ENCODE results near the gene RAB11FIP4. TPM values are rescaled to one million over a fixed set of nuclear protein-coding genes. Genes with fewer than 3 reads are reported as not detected.
"Not testable (repeated sequence)": the region's sequence is repeated elsewhere in the genome, so short reads cannot be mapped to it uniquely, and the experiment has no call there.

Gene RAB11FIP4
- total RNA-seq, 1 experiment from 2014 or later: 2.5 TPM

DNA sequence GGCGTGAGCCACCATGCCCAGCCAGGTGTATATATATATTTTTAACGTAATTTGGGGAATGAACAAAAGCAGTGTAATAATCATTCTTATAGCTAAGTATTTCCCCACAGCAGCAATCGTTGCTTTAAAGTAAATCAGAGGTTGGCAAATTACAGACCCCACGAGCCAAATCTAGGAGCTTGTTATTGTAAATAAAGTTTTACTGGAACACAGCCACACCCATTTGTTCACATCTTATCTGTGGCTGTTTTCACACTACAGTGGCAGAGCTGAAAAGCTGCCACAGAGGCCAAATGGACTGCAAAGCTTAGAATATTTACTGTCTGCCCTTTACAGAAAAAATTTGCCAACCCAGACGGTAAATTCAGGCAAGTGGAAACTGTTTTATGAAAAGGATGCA is 50.8 kb downstream of the RAB11FIP4 start:
- no peaks in the 10 kb centered on the region for H3K4me1 ChIP-seq (replicated peaks)
- no peak for DNase-seq (ENCODE audit: low read depth in 1 of 2, low spot score in 2 of 2)
- no peak overlapping the region for H3K27ac ChIP-seq
- no peak overlapping the region for H3K4me3 ChIP-seq
- no peaks in the 10 kb centered on the region for H3K27me3 ChIP-seq (replicated peaks)
- no peaks in the 10 kb centered on the region for H3K9me3 ChIP-seq (replicated peaks)
- no peaks in the 10 kb centered on the region for H3K36me3 ChIP-seq

DNA sequence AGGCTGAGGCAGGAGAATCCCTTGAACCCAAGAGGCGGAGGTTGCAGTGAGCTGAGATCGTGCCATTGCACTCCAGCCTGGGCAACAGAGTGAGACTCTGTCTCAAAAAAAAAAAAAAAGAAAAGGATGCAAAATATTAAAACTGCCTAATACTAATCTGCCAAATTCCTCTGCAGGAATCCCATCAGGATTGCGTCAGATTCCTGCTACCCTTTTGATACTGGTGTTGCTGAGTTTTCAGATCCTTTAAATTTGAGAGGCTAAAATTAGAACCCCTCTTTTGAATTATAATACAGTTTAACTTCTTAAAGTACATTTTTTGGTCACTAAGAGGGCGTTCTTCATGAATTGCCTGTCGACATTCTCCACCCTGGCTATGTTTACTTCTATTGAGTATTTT is 51.4 kb downstream of the RAB11FIP4 start:
- not testable (repeated sequence) for H3K36me3 ChIP-seq; H3K4me3 ChIP-seq; DNase-seq (ENCODE audit: low read depth in 1 of 2, low spot score in 2 of 2); H3K4me1 ChIP-seq (replicated peaks); H3K27ac ChIP-seq; H3K9me3 ChIP-seq (replicated peaks); H3K27me3 ChIP-seq (replicated peaks)

GRCh38 chr17:31443386-31443785 is 51.9 kb downstream of the RAB11FIP4 start:
- no peaks in the 10 kb centered on the region for H3K9me3 ChIP-seq (replicated peaks)
- no peak overlapping the region for H3K4me3 ChIP-seq
- no peaks in the 10 kb centered on the region for H3K36me3 ChIP-seq
- DNase-seq (ENCODE audit: low read depth in 1 of 2, low spot score in 2 of 2): no peak
- H3K27me3 ChIP-seq (replicated peaks): no peaks in the 10 kb centered on the region
- H3K4me1 ChIP-seq (replicated peaks): no peaks in the 10 kb centered on the region
- H3K27ac ChIP-seq: no peak overlapping the region

GRCh38 chr17:31444026-31444425 is 52.6 kb downstream of the RAB11FIP4 start:
- no peaks in the 10 kb centered on the region for H3K4me1 ChIP-seq (replicated peaks)
- no peaks in the 10 kb centered on the region for H3K9me3 ChIP-seq (replicated peaks)
- no peaks in the 10 kb centered on the region for H3K27me3 ChIP-seq (replicated peaks)
- H3K4me3 ChIP-seq: no peak overlapping the region
- H3K36me3 ChIP-seq: no peaks in the 10 kb centered on the region
- no peak for DNase-seq (ENCODE audit: low read depth in 1 of 2, low spot score in 2 of 2)
- H3K27ac ChIP-seq: no peak overlapping the region

DNA sequence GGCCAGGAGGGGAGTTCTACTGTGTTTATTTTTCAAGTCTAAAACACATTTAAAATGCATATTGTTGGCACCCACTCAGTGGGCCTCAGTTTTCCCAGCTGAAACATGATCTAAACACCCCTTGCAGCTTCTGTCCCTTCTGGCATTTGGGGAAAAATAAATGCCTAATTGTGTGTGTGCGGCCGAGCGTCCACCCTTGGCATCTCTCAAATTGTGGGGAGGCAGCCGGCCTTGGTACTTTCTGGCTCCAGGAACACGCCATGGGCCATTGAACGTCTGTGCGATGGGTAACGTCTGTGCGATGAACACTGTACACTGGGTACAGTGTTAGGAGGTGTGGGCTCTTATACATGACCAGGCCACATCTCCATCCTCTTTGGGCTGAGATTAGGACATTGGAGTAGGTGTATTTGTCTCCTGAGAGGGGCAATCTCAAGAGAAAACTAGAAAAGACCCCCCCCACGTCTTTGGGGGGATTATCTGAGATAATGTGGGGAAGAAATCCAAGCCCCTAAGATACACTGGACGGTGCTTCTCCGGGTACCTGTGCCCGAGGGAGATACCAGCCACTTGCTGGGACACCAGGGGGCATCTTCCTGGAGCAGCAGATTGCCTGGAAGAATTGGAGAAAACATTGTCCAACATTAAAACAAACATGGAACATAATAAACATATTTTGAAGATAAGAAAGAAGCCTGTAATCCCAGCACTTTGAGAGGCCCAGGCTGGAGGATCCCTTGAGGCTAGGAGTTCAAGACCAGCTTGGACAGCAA is 54.9 kb downstream of the RAB11FIP4 start:
- no peaks in the 10 kb centered on the region for H3K9me3 ChIP-seq (replicated peaks)
- no peak overlapping the region for H3K27ac ChIP-seq
- no peak for DNase-seq (ENCODE audit: low read depth in 1 of 2, low spot score in 2 of 2)
- H3K4me1 ChIP-seq (replicated peaks): no peaks in the 10 kb centered on the region
- no peaks in the 10 kb centered on the region for H3K27me3 ChIP-seq (replicated peaks)
- H3K4me3 ChIP-seq: no peak overlapping the region
- H3K36me3 ChIP-seq: no peaks in the 10 kb centered on the region

GRCh38 chr17:31448467-31449077 is 57.1 kb downstream of the RAB11FIP4 start:
- no peaks in the 10 kb centered on the region for H3K27me3 ChIP-seq (replicated peaks)
- no peaks in the 10 kb centered on the region for H3K4me1 ChIP-seq (replicated peaks)
- H3K36me3 ChIP-seq: no peaks in the 10 kb centered on the region
- no peak for DNase-seq (ENCODE audit: low read depth in 1 of 2, low spot score in 2 of 2)
- H3K4me3 ChIP-seq: no peak overlapping the region
- no peaks in the 10 kb centered on the region for H3K9me3 ChIP-seq (replicated peaks)
- no peak overlapping the region for H3K27ac ChIP-seq

GRCh38 chr17:31449111-31449510 is 57.6 kb downstream of the RAB11FIP4 start:
- Histone ChIP-seq H3K27ac (no peak overlapping the region), H3K27me3 (replicated peaks) (no peaks in the 10 kb centered on the region), H3K36me3 (no peaks in the 10 kb centered on the region), H3K4me3 (no peak overlapping the region), H3K4me1 (replicated peaks) (no peaks in the 10 kb centered on the region), H3K9me3 (replicated peaks) (no peaks in the 10 kb centered on the region)
- DNase-seq (ENCODE audit: low read depth in 1 of 2, low spot score in 2 of 2): no peak

GRCh38 chr17:31449746-31450145 is 58.3 kb downstream of the RAB11FIP4 start:
- no peak overlapping the region for H3K27ac ChIP-seq
- no peaks in the 10 kb centered on the region for H3K9me3 ChIP-seq (replicated peaks)
- no peaks in the 10 kb centered on the region for H3K27me3 ChIP-seq (replicated peaks)
- no peak overlapping the region for H3K4me3 ChIP-seq
- H3K36me3 ChIP-seq: no peaks in the 10 kb centered on the region
- no peaks in the 10 kb centered on the region for H3K4me1 ChIP-seq (replicated peaks)
- no peak for DNase-seq (ENCODE audit: low read depth in 1 of 2, low spot score in 2 of 2)

DNA sequence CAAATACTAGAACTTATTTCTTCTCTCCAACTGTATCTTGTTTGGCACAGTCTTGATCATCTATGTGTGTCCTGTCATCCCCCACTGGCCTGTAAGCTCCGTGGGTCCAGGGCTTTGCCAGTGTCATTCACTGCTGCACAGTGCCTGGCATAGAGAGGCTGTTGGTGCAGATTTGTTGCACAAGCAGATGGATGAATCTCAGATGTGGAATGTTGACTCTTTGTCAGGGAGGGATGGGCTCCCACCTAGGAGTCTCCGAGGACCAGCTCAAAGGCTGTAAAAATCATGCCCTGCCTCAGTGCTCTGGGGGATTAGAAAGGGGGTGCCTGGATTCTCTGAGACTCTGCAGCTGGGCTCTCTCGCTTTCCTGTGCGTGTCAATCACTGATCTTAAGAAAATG is 60.6 kb downstream of the RAB11FIP4 start:
- H3K36me3 ChIP-seq: no peaks in the 10 kb centered on the region
- H3K4me1 ChIP-seq (replicated peaks): no peaks in the 10 kb centered on the region
- H3K9me3 ChIP-seq (replicated peaks): no peaks in the 10 kb centered on the region
- H3K27me3 ChIP-seq (replicated peaks): no peaks in the 10 kb centered on the region
- no peak overlapping the region for H3K4me3 ChIP-seq
- DNase-seq (ENCODE audit: low read depth in 1 of 2, low spot score in 2 of 2): no peak
- no peak overlapping the region for H3K27ac ChIP-seq

DNA sequence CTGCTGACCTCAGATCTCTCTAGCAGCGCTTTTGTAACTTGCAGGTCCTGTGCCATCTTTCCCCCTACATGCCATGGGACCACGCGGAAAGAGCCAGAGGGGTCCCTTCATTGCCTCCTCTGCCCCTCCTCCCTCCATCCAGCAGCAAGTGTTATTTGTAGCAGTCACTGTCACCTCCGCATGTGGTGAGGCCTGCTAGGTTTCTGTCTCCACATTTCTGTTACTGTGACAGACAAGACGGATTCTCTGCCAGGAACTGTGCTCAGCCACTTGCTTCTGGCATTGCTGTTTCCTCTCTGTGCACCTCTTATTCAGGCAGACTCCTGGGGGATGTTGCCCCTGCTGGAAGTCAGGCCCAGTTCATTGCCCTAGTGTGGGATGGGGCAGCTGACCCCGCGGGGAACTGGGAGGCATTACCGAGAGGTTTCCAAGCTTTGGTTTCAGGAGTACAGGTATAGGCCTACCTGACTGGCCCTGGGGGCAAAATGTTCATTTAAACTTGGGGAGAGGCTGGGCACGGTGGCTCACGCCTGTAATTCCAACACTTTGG is 61.2 kb downstream of the RAB11FIP4 start:
- Histone ChIP-seq H3K4me3 (no peak overlapping the region), H3K27ac (no peak overlapping the region), H3K4me1 (replicated peaks) (no peaks in the 10 kb centered on the region), H3K9me3 (replicated peaks) (no peaks in the 10 kb centered on the region), H3K36me3 (no peaks in the 10 kb centered on the region), H3K27me3 (replicated peaks) (no peaks in the 10 kb centered on the region)
- DNase-seq (ENCODE audit: low read depth in 1 of 2, low spot score in 2 of 2): no peak

DNA sequence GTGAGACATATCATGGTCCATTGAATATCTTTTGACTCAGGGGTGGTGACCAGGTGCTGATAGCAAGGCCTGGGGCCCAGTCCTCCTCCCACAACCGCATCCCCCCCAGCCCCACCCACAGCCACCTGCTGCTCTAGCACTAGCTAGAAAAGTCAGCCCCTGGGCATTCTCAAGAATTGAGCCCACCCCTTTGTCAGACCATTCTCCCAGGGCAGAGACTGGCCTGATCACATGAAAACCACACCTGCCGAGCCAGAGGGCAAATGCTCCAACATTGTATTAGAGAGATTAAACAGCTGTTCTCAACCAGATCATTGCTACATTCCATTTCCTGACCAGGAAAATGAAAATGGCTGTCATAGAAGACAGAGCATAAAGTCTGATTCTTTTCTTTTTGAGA is 62.4 kb downstream of the RAB11FIP4 start:
- Histone ChIP-seq H3K9me3 (replicated peaks) (no peaks in the 10 kb centered on the region), H3K4me3 (no peak overlapping the region), H3K27ac (no peak overlapping the region), H3K36me3 (no peaks in the 10 kb centered on the region), H3K27me3 (replicated peaks) (no peaks in the 10 kb centered on the region), H3K4me1 (replicated peaks) (no peaks in the 10 kb centered on the region)
- DNase-seq (ENCODE audit: low read depth in 1 of 2, low spot score in 2 of 2): no peak

DNA sequence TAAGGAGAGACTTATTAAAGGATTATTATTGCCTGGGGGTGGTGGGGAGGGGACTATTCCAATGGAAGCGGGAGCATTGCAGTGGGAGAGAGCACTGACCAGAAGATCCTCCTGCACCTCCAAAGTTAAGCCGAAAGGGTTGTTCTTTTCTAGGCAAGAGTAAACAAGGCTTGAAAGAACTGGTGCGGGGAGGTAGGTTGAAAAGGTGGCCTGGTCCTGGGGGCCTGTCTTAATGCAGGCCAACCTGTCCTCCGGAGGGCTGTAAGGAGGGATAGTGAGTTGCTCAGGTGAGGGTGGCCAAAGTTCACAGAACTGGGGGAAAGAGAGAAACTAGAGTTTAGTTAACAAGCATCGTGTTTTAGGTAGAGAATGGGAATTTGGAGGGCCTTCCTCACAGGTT is 65.3 kb downstream of the RAB11FIP4 start:
- H3K9me3 ChIP-seq (replicated peaks): no peaks in the 10 kb centered on the region
- no peaks in the 10 kb centered on the region for H3K27me3 ChIP-seq (replicated peaks)
- no peaks in the 10 kb centered on the region for H3K36me3 ChIP-seq
- DNase-seq (ENCODE audit: low read depth in 1 of 2, low spot score in 2 of 2): no peak
- no peaks in the 10 kb centered on the region for H3K4me1 ChIP-seq (replicated peaks)
- H3K27ac ChIP-seq: no peak overlapping the region
- no peak overlapping the region for H3K4me3 ChIP-seq

DNA sequence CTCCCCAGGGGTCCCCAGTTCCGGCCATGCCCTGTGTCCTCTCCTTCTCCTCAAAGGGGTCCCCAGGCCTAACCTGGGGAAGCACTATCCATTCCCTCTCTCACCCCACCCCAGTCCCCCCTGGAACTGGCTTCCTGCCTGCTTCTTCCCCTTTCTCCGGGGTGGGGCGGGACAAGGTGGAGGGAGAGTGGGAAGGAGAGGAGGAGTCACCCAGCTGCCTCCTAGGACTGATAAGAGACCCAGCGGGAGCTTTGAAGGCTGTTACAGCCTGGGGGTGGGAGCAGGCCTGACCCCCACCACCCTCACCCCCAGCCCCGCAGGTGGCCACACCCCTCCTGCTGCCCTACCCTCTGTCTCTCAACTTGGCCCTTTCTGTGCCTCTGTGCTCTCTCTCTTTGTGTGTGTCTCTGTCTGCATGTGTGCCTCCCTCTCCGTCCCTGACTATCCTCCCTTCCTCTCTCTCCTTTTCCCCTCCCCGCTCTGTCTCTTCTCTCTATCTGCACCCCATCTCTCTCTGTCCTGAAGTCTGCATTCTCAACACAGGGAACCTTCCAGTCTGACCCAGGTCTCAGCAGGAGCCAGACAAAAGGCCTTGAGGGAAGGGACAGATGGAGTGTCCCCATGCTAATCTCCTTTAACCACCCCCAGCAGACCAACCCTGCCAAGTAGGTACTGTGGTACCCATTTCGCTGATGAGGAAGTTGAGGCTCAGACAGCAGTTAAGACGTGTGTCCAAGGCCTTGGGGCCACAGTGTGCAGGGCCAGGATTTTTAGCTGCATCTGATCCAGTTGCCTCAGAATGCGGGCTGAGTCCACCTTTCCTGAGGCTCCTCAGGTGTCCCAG is 66.1 kb downstream of the RAB11FIP4 start:
- H3K36me3 ChIP-seq: no peaks in the 10 kb centered on the region
- H3K4me1 ChIP-seq (replicated peaks): no peaks in the 10 kb centered on the region
- H3K27me3 ChIP-seq (replicated peaks): no peaks in the 10 kb centered on the region
- H3K4me3 ChIP-seq: no peak overlapping the region
- no peak overlapping the region for H3K27ac ChIP-seq
- DNase-seq (ENCODE audit: low read depth in 1 of 2, low spot score in 2 of 2): no peak
- no peaks in the 10 kb centered on the region for H3K9me3 ChIP-seq (replicated peaks)

- no peaks in the 10 kb centered on the region for H3K27me3 ChIP-seq (replicated peaks)
- H3K9me3 ChIP-seq (replicated peaks): no peaks in the 10 kb centered on the region
- H3K27ac ChIP-seq: no peak overlapping the region
- no peaks in the 10 kb centered on the region for H3K36me3 ChIP-seq
- H3K4me1 ChIP-seq (replicated peaks): no peaks in the 10 kb centered on the region
- DNase-seq (ENCODE audit: low read depth in 1 of 2, low spot score in 2 of 2): no peak
- H3K4me3 ChIP-seq: no peak overlapping the region
Observed at GRCh38 chr17:31458829-31459228, 67.4 kb downstream of the RAB11FIP4 start.

All from SJSA1 (cell line).